OCI-LY1 (cell line): ENCODE measurements around the gene HARBI1.

Experiments used
- CTCF ChIP-seq: fragments of 200-600 bp; sonication (generic), shearing (Covaris generic); IDR thresholded peaks from 2 replicates; pipeline ENCODE4 v1.5.1; 2017; ENCODE audit warnings: mild to moderate bottlenecking, antibody characterized with exemption, low read length, moderate library complexity, mixed read lengths
- EZH2 ChIP-seq: fragments of 200-600 bp; sonication (generic), shearing (Covaris generic); IDR thresholded peaks from 2 replicates; pipeline ENCODE4 v1.8.0; 2017; ENCODE audit warnings: borderline replicate concordance, mixed run types, mild to moderate bottlenecking, antibody characterized with exemption, low read length, moderate library complexity, mixed read lengths

GRCh38 chr11:46594785-46595184 is 22.2 kb downstream of the HARBI1 start:
- no peak for TF ChIP-seq CTCF
- no peak for TF ChIP-seq EZH2
